ENCODE results near the gene SCN7A. TPM values are rescaled to one million over a fixed set of nuclear protein-coding genes. Genes with fewer than 3 reads are reported as not detected.

SCN7A gene
- total RNA-seq, 3 donors from 2014 or later, result 1.6 to 76.2 (median 7.5) TPM

DNA sequence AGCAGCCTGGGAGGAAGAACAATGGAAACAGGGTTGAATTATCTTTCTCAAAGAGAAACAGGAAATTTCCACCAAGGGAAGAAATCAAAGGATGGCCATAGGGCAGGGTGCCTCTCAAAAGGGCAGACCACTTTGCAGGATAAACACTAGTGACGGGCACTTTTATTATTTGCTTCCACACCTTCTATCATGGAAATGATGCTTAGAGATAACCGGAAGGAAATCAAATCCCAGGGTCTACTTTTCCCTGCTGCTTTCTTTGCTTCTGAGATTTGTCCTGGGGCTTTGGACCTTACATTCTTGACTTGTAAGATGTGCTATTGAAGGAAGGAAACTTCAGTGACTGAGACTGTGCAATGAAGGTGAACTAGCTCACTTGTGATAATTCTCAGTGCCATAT lies 117.2 kb downstream of the SCN7A start:
- intact Hi-C loops (cut with DNase I, micrococcal nuclease), result no loop called here
- no peaks in the 10 kb centered on the region for H3K36me3 ChIP-seq (ENCODE audit: low read depth)
- H3K9me3 ChIP-seq, result no peaks in the 10 kb centered on the region
- TF ChIP-seq, protein P1, sequence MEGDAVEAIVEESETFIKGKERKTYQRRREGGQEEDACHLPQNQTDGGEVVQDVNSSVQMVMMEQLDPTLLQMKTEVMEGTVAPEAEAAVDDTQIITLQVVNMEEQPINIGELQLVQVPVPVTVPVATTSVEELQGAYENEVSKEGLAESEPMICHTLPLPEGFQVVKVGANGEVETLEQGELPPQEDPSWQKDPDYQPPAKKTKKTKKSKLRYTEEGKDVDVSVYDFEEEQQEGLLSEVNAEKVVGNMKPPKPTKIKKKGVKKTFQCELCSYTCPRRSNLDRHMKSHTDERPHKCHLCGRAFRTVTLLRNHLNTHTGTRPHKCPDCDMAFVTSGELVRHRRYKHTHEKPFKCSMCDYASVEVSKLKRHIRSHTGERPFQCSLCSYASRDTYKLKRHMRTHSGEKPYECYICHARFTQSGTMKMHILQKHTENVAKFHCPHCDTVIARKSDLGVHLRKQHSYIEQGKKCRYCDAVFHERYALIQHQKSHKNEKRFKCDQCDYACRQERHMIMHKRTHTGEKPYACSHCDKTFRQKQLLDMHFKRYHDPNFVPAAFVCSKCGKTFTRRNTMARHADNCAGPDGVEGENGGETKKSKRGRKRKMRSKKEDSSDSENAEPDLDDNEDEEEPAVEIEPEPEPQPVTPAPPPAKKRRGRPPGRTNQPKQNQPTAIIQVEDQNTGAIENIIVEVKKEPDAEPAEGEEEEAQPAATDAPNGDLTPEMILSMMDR (IDR thresholded peaks at IDR 0.05), result no peak
- no peak for DNase-seq
- no peak overlapping the region for H3K4me3 ChIP-seq
- H3K4me1 ChIP-seq (ENCODE audit: low read depth), result peaks cover 5% of the 10 kb centered on the region
- no peak for ATAC-seq

DNA sequence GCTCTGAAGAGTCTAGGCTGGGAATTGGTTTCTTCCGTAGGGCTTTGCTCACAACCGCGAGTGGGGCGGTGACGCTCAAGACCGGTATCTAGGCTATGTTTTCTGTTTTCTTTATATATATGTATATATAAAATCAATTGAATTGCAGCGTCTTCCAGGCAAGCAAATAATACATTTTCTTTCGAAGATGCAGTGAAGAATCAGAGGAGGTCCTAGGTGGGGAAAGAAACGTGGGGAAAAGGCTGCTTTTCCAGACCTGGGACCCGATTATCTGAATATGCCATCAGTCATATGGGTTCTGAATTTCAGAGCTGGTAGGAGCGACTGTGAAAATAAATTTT lies 117.6 kb downstream of the SCN7A start:
- ATAC-seq, result no peak
- no peak for DNase-seq
- TF ChIP-seq, protein P1 (IDR thresholded peaks at IDR 0.05), result no peak
- intact Hi-C loops (cut with DNase I, micrococcal nuclease), result no loop called here
- H3K9me3 ChIP-seq, result no peaks in the 10 kb centered on the region
- peaks cover 5% of the 10 kb centered on the region for H3K4me1 ChIP-seq (ENCODE audit: low read depth)
- H3K4me3 ChIP-seq, result no peak overlapping the region
- H3K36me3 ChIP-seq (ENCODE audit: low read depth), result no peaks in the 10 kb centered on the region

DNA sequence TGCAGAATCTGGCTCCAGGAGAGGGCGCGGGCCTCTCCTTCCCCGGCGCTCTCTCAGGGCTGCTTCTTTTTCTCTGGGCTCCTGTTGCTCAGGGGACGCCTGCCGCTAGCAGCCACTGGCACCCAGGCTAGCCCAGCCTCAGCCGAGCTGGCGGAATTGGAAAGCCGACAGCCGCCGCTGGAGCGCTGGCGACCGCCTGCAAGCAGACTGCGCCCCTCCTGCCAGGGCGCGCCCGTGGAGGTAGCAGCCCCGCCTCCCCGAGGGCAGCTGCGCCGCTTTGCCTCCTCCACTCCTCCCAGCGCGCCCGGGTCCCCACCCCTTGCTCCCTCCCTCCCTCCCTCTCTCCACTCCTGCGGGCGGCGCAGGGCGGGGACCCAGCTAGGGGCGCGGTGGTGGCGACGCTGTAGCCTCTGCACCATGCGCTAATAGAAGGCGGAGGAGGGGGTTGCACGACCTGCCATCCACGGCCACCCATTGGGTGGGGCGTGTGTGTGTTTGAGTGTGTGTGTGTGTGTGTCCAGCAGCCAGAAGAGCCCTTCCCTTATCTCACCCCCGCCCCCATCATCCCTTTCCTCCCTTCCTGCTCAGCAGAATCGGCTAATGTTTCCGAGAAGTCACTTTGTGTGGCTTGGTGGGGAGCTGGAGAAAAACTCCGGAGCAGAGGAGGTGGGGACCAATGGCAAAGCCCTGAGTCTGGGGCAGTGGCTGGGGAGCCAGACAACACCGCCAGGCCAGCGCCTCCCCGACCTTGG lies 118.1 kb downstream of the SCN7A start, which contains the start of gene SCN9A:
Gene SCN9A (minus strand): TSS at position 209 of the 752 bp plus-strand sequence. CDS start 64,188 bp downstream, outside the sequence.
- TF ChIP-seq, protein P1 (IDR thresholded peaks at IDR 0.05), result no peak
- Histone ChIP-seq H3K9me3 (no peaks in the 10 kb centered on the region), H3K4me1 (ENCODE audit: low read depth) (peaks cover 5% of the 10 kb centered on the region), H3K4me3 (peak within 1 kb of the TSS; percentile 28), H3K36me3 (ENCODE audit: low read depth) (no peaks in the 10 kb centered on the region)
- intact Hi-C loops (cut with DNase I, micrococcal nuclease), result no loop called here
- ATAC-seq (peak; percentile 98), DNase-seq (peak; percentile 89 to 91 (median 90))

DNA sequence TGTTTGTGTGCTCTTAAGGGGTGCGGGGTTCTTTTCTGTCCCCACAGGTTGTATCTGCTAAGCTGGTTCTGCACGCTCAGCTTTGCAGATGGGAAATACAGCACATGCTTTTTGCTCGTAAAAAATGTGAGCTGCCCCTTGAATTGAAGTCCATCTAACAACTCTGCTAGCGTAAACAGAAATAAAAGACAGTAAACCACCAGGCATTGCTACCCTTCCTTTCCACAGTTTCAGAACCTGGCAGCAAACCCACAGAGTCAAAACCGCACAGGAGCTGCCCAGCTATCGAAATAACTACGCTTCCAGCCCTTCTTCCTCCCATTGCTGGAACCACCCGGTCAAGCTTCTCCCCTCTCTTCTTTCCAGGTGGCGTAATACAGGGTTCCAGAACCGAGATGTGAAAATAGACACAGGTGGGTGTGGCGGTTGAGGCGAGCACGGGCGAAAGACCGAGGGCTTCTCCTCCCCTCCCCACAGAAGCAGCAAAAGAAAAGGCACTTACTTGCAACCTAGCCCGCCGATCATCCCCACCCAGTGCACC lies 118.8 kb downstream of the SCN7A start:
- ATAC-seq, result peak; percentile 49
- peaks cover 5% of the 10 kb centered on the region for H3K4me1 ChIP-seq (ENCODE audit: low read depth)
- H3K4me3 ChIP-seq, result peak overlapping the region; percentile 28
- H3K9me3 ChIP-seq, result no peaks in the 10 kb centered on the region
- H3K36me3 ChIP-seq (ENCODE audit: low read depth), result no peaks in the 10 kb centered on the region
- TF ChIP-seq, protein P1 (IDR thresholded peaks at IDR 0.05), result no peak
- DNase-seq, result peak in 1 of 3 donors; percentile 47
- intact Hi-C loops (cut with DNase I, micrococcal nuclease), result no loop called here

DNA sequence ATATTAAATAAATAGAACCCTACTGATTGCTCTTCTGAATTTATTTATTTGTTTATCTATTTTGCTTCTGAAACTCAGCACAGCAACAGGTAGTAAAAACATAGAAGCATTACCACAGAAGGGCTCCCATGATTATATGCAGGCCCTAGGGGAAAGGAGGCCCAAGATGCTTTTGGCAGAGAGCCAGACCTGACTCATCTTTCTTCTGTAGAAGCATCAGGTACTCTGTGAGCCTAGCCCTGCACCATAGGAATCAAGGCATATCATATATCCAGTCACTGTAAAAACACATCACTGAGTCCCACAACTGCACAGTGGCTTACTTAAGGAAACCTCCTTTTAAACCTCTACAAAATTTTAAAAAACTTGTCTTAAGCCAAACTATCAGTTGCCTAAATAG lies 120.1 kb downstream of the SCN7A start:
- no peak overlapping the region for H3K4me3 ChIP-seq
- no peaks in the 10 kb centered on the region for H3K36me3 ChIP-seq (ENCODE audit: low read depth)
- H3K9me3 ChIP-seq, result no peaks in the 10 kb centered on the region
- ATAC-seq, result no peak
- peak in 1 of 3 donors; percentile 35 for DNase-seq
- peaks cover 5% of the 10 kb centered on the region for H3K4me1 ChIP-seq (ENCODE audit: low read depth)
- intact Hi-C loops (cut with DNase I, micrococcal nuclease), result no loop called here
- TF ChIP-seq, protein P1 (IDR thresholded peaks at IDR 0.05), result no peak

Measured in mucosa of descending colon (tissue), 3 donors.